Measurements from ENCODE around the gene IL17RD. TPM values are rescaled to one million over a fixed set of nuclear protein-coding genes. Genes with fewer than 3 reads are reported as not detected.

Gene IL17RD
- total and polyA plus RNA-seq, 5 donors: 0.59 to 2.8 (median 2.1) TPM

DNA sequence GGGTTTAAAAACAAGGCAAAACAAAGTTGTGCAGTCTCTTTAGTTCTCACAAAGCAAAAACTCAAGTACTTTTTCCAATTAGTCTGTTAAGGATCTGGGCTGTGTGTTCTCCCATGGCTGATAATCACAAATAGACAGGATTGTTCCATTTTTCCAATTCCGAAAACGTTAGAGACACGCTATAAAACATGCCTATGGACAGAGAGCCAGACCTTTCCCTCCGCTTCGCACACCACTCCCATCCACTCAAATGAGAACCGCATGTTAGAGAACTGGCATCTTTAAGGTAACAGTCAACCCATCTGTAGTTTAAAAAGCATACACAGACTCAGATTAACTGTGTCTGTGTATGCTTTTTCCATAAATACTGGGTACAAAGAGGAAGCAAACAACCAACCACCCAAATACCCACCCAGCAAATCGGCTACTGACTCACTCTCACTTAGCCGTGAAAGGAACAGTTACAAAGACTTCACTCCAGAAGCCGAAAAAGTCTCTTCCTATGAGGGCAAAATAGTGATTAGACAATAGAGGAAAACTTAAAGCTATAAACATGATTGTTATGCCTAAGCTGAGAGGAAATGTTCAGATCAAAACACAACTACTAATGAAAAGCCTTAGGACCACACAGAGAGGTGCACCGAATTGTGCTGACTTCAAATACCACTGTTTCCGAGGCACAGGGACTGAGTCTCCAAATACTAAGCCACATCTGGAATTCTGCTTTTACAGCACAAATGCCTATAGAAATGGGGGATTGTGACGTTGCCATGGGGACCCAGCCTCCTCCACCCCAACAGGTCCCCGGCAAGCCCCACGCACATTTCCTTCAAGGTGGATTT lies 36.1 kb downstream of the IL17RD start:
- DNase-seq (no peak), ATAC-seq (no peak)
- no peaks in the 10 kb centered on the region for H3K9me3 ChIP-seq (ENCODE audit: control insufficient read depth, low read length)
- H3K4me1 ChIP-seq (ENCODE audit: control insufficient read depth, insufficient read depth, low read length): no peaks in the 10 kb centered on the region
- peak overlapping the region; percentile 7 for H3K27ac ChIP-seq (ENCODE audit: low read length)
- intact Hi-C loops (cut with DNase I): no loop called here
- WGBS: 79% methylated on average over 14 of the region's 14 CpGs
- no peak overlapping the region for H3K4me3 ChIP-seq (ENCODE audit: low read length)
- H3K27me3 ChIP-seq (ENCODE audit: control insufficient read depth, insufficient read depth): no peaks in the 10 kb centered on the region

DNA sequence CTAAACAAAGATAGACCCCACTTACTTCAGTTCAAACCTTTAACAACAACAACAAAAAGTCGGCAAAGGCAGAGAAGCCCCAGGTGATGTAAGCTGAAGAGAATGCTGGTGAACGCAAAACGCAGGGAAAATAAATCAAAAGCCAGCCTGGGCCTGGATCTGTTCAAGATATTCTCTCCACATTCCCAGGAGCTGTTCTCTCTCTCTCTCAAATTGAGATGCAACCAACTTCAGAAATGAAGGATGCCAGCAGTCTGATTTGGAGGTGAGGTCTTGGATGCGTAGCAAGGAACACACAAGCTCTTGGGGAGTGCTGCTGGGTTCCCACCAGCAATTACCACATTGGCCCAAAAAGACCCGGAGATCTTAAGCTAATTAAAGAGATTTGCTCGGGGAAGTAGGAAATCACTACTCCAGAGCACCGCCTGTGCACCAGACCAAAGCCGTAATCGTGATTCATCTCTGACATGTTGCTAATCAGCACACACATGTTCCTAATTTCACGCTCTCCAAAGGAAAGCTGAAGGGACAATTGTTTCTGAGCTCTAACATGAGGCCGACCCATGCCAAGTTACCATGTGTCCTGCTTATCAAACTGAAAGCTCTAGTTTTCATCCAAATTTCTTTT lies 37.1 kb downstream of the IL17RD start:
- Histone ChIP-seq H3K4me1 (ENCODE audit: control insufficient read depth, insufficient read depth, low read length) (no peaks in the 10 kb centered on the region), H3K27ac (ENCODE audit: low read length) (no peak overlapping the region), H3K9me3 (ENCODE audit: control insufficient read depth, low read length) (no peaks in the 10 kb centered on the region), H3K4me3 (ENCODE audit: low read length) (no peak overlapping the region), H3K27me3 (ENCODE audit: control insufficient read depth, insufficient read depth) (no peaks in the 10 kb centered on the region)
- WGBS: 62% methylated on average over 11 of the region's 11 CpGs
- intact Hi-C loops (cut with DNase I): no loop called here
- no peak for DNase-seq
- peak in 1 of 2 donors; percentile 50 for ATAC-seq

DNA sequence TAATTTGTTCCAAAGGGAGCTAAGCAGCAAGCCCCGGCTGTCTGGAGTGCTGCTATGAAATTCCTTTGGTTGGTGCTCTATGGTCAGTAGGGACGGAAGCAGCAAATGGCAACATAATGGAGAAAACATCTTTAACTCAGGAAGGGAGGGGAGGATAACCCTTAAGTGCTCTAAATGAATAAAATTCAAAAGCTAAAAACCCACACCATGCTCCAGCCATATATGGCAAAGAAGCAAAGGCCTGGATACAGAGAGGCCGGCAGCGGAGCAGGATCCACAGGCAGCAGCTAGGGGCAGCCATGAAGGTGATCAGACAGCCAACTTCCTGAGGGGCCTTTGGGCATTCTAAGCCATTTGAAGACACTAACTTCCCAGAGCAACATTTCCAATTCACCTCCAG lies 38.9 kb downstream of the IL17RD start:
- Histone ChIP-seq H3K9me3 (ENCODE audit: control insufficient read depth, low read length) (no peaks in the 10 kb centered on the region), H3K4me1 (ENCODE audit: control insufficient read depth, insufficient read depth, low read length) (no peaks in the 10 kb centered on the region), H3K27ac (ENCODE audit: low read length) (no peak overlapping the region), H3K4me3 (ENCODE audit: low read length) (no peak overlapping the region), H3K27me3 (ENCODE audit: control insufficient read depth, insufficient read depth) (no peaks in the 10 kb centered on the region)
- DNase-seq: no peak
- ATAC-seq: no peak
- intact Hi-C loops (cut with DNase I): no loop called here
- 92% methylated on average over 4 of the region's 4 CpGs for WGBS

DNA sequence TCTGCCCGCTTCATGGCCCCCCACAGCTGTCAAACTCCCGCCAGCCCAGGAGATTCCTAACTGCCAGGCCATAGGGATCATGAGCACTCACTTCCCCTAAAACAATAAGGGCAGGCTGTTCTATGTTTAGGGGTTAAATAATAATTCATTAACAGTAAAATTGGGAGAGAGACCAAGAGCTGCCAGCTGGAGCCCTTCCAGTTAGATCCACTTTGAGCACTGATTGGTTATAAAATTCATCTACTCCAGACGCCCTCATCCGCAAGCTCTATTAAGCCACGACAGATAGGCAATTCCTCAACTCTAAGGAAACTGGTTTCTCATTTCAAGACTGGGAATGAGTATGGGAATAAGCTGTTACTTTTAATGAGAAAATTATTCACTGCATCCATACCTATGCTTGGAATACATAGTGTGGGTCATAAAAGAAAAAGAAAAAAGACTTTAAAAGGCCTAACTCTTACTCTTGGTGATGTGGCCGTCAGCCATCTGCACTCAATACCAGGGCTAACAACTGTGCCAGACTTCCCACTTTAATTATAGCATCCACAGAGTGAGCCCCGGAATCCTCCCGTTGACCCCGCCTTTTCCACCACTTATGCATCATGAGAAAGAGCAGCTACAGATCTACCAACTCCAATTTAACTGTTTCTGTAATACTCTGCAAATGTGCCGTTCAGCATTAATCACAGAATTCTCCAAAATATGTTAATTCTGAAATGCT lies 44.5 kb downstream of the IL17RD start:
- H3K4me1 ChIP-seq (ENCODE audit: control insufficient read depth, insufficient read depth, low read length): no peaks in the 10 kb centered on the region
- intact Hi-C loops (cut with DNase I): no loop called here
- no peak for DNase-seq
- no peaks in the 10 kb centered on the region for H3K9me3 ChIP-seq (ENCODE audit: control insufficient read depth, low read length)
- H3K4me3 ChIP-seq (ENCODE audit: low read length): no peak overlapping the region
- ATAC-seq: no peak
- H3K27me3 ChIP-seq (ENCODE audit: control insufficient read depth, insufficient read depth): no peaks in the 10 kb centered on the region
- H3K27ac ChIP-seq (ENCODE audit: low read length): no peak overlapping the region
- WGBS: 47% methylated on average over 10 of the region's 10 CpGs

DNA sequence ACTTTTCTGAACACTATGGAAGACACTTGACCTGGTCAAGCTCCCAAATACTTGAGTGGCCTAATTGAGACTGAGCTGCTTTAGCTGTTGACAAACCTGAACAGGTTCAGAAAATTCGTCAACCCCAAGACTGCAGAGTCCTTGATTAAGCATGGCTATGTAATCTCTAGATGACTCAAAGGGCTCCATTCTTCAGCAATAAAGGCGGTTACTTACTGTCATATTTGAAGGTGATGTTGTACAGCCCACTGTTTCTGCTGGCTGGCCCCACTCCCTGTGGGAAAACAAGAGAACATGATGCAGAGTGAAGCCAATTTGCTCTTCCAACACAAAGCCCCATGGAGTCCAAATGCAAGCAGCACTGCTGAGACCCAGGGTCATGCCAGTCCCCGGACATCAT lies 45.1 kb downstream of the IL17RD start:
- no peaks in the 10 kb centered on the region for H3K9me3 ChIP-seq (ENCODE audit: control insufficient read depth, low read length)
- H3K4me3 ChIP-seq (ENCODE audit: low read length): no peak overlapping the region
- H3K27ac ChIP-seq (ENCODE audit: low read length): no peak overlapping the region
- H3K4me1 ChIP-seq (ENCODE audit: control insufficient read depth, insufficient read depth, low read length): no peaks in the 10 kb centered on the region
- no peaks in the 10 kb centered on the region for H3K27me3 ChIP-seq (ENCODE audit: control insufficient read depth, insufficient read depth)
- intact Hi-C loops (cut with DNase I): no loop called here
- DNase-seq (no peak), ATAC-seq (peak in 1 of 2 donors; percentile 21)
- 63% methylated on average over 3 of the region's 3 CpGs for WGBS

DNA sequence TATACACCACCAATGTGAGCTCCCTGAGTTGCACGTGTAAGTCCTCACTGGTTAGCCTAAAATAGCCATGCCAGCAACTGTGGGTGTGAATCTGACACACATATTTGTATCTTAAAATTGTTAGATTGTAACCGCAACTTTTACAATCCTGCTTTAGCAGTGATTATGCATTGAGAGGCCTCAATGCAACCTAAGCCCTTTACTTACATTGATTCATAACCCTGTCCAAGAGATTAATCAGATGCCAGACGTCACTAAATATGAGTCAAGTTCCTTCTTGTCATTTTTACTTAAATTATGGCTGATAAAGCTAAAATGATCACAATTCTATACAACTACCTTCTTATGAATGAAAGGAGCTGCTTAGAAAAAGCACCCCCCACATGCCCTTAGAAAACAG lies 46.9 kb downstream of the IL17RD start:
- ATAC-seq (no peak), DNase-seq (no peak)
- Histone ChIP-seq H3K4me3 (ENCODE audit: low read length) (no peak overlapping the region), H3K4me1 (ENCODE audit: control insufficient read depth, insufficient read depth, low read length) (no peaks in the 10 kb centered on the region), H3K27ac (ENCODE audit: low read length) (no peak overlapping the region), H3K9me3 (ENCODE audit: control insufficient read depth, low read length) (no peaks in the 10 kb centered on the region), H3K27me3 (ENCODE audit: control insufficient read depth, insufficient read depth) (no peaks in the 10 kb centered on the region)
- whole genome bisulfite sequencing: 48% methylated on average over 3 of the region's 3 CpGs
- intact Hi-C loops (cut with DNase I): no loop called here

DNA sequence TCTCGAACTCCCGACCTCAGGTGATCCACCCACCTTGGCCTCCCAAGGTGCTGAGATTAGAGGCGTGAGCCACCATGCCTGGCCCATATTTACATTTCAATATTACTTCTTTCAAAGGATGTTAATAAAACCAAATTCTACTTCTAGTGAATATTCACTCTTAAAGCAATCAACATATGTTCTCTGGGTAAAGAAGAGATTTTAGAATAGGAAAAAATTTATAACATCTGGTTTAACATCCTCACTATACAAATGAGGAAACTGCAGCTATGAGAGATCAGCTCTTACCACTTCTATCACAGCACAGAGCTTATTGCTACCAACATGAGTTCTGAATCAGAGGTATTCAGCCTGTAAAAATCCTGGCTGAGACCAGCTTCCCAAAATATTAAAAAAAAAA lies 48.7 kb downstream of the IL17RD start:
- 93% methylated on average over 3 of the region's 3 CpGs for WGBS
- no peak overlapping the region for H3K4me3 ChIP-seq (ENCODE audit: low read length)
- intact Hi-C loops (cut with DNase I): no loop called here
- no peaks in the 10 kb centered on the region for H3K4me1 ChIP-seq (ENCODE audit: control insufficient read depth, insufficient read depth, low read length)
- H3K9me3 ChIP-seq (ENCODE audit: control insufficient read depth, low read length): no peaks in the 10 kb centered on the region
- H3K27ac ChIP-seq (ENCODE audit: low read length): no peak overlapping the region
- DNase-seq (no peak), ATAC-seq (no peak)
- no peaks in the 10 kb centered on the region for H3K27me3 ChIP-seq (ENCODE audit: control insufficient read depth, insufficient read depth)

DNA sequence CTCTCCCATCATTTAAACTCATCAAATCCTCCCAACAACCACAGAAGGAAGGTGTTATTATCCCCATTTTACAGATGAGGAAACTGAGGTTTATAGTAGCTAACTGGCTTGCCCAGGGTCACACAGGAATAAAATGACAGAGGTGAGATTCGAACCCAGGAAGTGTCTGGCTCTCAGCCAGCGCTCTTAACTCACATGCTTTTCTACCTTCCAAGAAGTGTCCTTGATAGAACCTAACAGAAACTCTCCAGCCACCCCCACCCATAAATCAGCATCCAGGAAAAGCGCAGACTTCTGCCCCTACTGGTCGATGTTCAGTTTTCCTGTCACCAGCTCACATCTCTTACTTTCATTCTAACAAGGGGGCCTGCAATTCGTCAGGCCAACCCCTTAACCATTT lies 52.9 kb downstream of the IL17RD start:
- Histone ChIP-seq H3K27me3 (ENCODE audit: control insufficient read depth, insufficient read depth) (no peaks in the 10 kb centered on the region), H3K9me3 (ENCODE audit: control insufficient read depth, low read length) (no peaks in the 10 kb centered on the region), H3K4me3 (ENCODE audit: low read length) (no peak overlapping the region), H3K27ac (ENCODE audit: low read length) (no peak overlapping the region), H3K4me1 (ENCODE audit: control insufficient read depth, insufficient read depth, low read length) (no peaks in the 10 kb centered on the region)
- intact Hi-C loops (cut with DNase I): no loop called here
- WGBS: 65% methylated on average over 5 of the region's 5 CpGs
- ATAC-seq (no peak), DNase-seq (no peak)

DNA sequence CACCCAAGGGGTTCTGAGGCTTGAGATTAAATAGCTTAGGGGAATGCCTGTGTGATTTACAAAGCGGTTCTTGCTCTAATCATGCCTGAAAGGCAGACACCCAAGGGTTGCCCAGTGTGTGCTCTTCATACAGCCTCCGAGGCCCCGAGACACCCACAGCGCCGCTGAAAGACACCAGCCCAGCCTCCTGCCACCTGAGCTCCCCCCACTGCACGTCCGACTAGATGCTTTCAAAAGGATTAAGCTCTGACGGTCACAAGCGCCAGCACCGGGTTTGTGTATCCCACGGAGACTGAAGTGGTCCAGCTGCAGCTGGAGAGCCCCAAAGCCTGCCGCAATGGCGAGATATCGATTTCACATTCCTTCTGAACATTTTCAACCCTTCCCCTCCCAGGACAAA lies 54.4 kb downstream of the IL17RD start:
- Histone ChIP-seq H3K4me3 (ENCODE audit: low read length) (no peak overlapping the region), H3K27me3 (ENCODE audit: control insufficient read depth, insufficient read depth) (no peaks in the 10 kb centered on the region), H3K4me1 (ENCODE audit: control insufficient read depth, insufficient read depth, low read length) (no peaks in the 10 kb centered on the region), H3K27ac (ENCODE audit: low read length) (no peak overlapping the region), H3K9me3 (ENCODE audit: control insufficient read depth, low read length) (no peaks in the 10 kb centered on the region)
- WGBS: 80% methylated on average over 14 of the region's 14 CpGs
- DNase-seq (no peak), ATAC-seq (no peak)
- intact Hi-C loops (cut with DNase I): no loop called here

DNA sequence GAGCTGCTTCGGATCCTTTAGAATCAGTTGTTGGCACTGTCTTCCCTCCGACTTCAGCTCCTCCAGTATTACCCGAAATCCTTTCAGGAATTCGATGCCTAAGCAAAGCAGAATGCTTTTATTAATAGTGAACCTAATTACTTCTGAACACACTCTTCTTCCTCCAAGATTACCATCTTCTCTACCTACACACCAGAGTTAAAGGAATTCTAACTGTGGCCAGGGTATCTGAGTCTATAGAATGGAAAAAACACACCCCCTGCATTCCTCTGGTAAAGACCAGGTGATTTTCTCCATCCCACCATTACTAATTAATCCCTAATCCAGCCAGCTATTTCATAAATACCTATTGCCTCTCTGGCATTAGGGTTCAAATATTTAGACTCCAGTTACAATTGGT lies 54.9 kb downstream of the IL17RD start:
- DNase-seq: no peak
- Histone ChIP-seq H3K27me3 (ENCODE audit: control insufficient read depth, insufficient read depth) (no peaks in the 10 kb centered on the region), H3K9me3 (ENCODE audit: control insufficient read depth, low read length) (no peaks in the 10 kb centered on the region), H3K4me1 (ENCODE audit: control insufficient read depth, insufficient read depth, low read length) (no peaks in the 10 kb centered on the region), H3K27ac (ENCODE audit: low read length) (no peak overlapping the region), H3K4me3 (ENCODE audit: low read length) (no peak overlapping the region)
- ATAC-seq: no peak
- intact Hi-C loops (cut with DNase I): no loop called here
- WGBS: 89% methylated on average over 4 of the region's 4 CpGs

All from right cardiac atrium (tissue), 5 donors.